NCI-H748 treated with DMSO at 0.1 percent for 48 hours (cell line): Measurements from ENCODE around the gene MLXIP.
A peak's percentile ranks its signal among the peaks of the same experiment; 100 is the strongest.

ENCODE experiments used
- DNase-seq: peaks from one replicate; lab custom pipeline; 2025; lab: John Stamatoyannopoulos, UW

Gene MLXIP

GRCh38 chr12:122079532-122080081 is 1.1 kb downstream of the MLXIP start:
- DNase-seq: peak; percentile 2

- DNase-seq: peak; percentile 25
Measured at GRCh38 chr12:122080149-122081082, 1.9 kb downstream of the MLXIP start.

- DNase-seq: no peak
Measured at GRCh38 chr12:122081083-122081696, 2.6 kb downstream of the MLXIP start.

GRCh38 chr12:122081697-122082221 is 3.2 kb downstream of the MLXIP start:
- no peak for DNase-seq

- no peak for DNase-seq
Measured at GRCh38 chr12:122082621-122083356, 4.2 kb downstream of the MLXIP start.

- DNase-seq: no peak
Measured at GRCh38 chr12:122084857-122085405, 6.4 kb downstream of the MLXIP start.

GRCh38 chr12:122085591-122085990 is 7.0 kb downstream of the MLXIP start:
- DNase-seq: no peak

- DNase-seq: no peak
Measured at GRCh38 chr12:122086116-122086515, 7.6 kb downstream of the MLXIP start.

GRCh38 chr12:122086641-122087285 is 8.2 kb downstream of the MLXIP start:
- no peak for DNase-seq

- no peak for DNase-seq
Measured at GRCh38 chr12:122087431-122088178, 9.0 kb downstream of the MLXIP start.

GRCh38 chr12:122088179-122088810 is 9.7 kb downstream of the MLXIP start:
- no peak for DNase-seq

- no peak for DNase-seq
Measured at GRCh38 chr12:122089077-122089476, 10.5 kb downstream of the MLXIP start.

- no peak for DNase-seq
Measured at GRCh38 chr12:122090759-122091515, 12.4 kb downstream of the MLXIP start.

GRCh38 chr12:122093098-122093883 is 14.7 kb downstream of the MLXIP start:
- DNase-seq: no peak

- DNase-seq: no peak
Measured at GRCh38 chr12:122094137-122094734, 15.7 kb downstream of the MLXIP start.

- DNase-seq: no peak
Measured at GRCh38 chr12:122094735-122095631, 16.4 kb downstream of the MLXIP start.

GRCh38 chr12:122096014-122096413 is 17.5 kb downstream of the MLXIP start:
- no peak for DNase-seq
